HG03575 (cell line): ENCODE measurements around the gene SQOR.

Experiments used
- ATAC-seq: cut with Tn5 transposase; IDR thresholded peaks from one replicate; pipeline ENCODE4 v1.9.1; 2021; ENCODE audit not compliant: unreplicated experiment, insufficient number of reproducible peaks, low FRiP score; ENCODE audit errors: extremely low read depth

Gene SQOR

DNA sequence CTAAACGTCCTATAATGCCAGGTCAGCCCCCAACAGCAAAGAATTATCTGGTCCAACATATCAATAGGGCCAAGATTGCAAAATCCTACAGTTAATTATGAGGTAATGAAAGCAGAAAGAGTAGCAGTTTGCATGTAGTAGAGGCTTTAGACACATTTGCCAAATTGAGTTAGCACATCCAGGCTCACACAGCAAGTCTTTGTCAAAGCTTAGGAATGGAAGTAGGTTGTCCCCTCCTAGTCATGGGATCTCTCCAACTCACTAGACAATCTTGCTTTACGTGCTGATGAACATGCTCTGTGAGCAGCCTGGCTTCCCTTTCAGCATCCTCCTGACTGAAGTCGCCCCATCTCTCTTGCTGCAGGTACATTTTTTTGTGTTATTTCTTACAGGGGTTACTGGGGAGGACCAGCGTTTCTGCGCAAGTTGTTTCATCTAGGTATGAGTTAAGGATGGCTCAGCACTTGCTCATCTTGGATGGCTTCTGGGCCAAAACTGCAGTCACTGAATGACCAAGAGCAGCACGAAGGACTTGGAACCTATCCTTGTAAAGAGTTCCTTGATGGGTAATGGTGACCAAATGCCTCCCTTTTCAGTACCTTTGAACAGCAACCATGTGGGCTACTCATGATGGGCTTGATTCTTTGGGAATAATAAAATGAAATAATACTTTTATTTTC lies 55.9 kb downstream of the SQOR start:
- ATAC-seq = no peak

DNA sequence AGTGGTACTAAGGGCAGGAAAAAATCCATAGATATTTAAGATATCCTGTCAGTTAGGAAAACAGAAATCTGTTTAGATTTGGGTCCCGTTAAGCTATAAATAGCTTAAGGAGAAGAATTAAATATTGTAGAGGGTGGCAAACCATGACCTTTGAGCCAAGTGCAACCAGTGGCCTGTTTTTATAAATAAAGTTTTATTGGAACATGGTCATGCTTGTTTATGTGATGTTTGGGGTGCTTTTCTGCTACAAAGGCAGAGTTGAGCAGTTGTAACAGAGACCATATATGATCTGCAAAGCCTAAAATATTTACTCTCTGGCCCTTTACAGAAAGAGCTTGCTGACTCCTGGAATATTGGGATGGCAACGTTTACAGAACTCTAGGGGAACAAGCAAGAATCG lies 66.3 kb downstream of the SQOR start:
- ATAC-seq = no peak

DNA sequence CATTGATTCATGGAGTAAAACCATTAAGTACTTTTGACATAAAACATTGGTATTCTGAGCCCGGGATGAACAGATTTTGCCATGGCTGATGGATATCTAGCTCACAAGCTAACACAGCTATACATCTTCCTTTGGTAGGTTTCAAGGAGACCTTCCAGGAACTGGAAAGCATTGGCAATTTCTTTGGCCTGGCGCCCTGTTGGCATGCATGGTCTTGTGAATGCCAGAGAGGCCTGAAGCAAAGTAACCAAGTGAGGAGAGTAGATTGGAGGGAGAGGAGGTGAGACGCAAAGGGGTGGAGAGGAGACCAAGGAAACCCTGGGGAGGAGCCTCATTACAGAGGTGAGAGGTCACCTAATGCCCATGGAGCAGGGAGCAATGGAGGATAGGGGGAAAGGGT lies 67.2 kb downstream of the SQOR start:
- ATAC-seq = no peak

DNA sequence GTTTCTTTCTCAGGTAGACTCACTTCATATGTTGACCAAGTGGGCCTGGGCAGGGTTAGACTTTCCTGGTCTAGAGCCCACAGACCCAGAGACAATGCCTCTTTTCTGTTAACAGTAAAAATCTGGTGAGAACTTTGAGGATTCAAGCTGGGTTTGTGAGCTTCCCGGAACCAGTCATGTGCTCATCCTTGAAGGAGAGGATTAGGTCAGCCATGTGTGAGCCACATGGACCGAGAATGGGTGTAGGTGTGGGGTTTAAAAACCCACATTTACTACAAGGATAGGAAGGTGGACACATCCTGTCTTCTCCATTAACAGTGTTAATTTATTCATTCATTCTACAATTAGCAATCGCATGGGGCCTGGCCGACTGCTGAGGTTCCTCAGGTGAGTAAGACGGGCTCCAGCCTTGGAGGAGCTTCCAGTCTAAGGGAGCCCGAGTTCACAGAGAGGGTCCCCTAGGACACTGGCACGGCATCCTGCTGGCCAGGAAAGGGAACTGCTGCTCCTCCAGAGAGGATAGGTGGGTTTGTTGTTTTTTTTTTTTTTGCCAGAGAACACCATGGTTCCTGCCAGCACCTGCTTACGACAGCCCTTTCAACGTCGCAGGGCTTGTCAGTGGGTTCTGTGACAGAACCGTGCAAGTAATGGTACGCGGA lies 69.0 kb downstream of the SQOR start:
- ATAC-seq = no peak

DNA sequence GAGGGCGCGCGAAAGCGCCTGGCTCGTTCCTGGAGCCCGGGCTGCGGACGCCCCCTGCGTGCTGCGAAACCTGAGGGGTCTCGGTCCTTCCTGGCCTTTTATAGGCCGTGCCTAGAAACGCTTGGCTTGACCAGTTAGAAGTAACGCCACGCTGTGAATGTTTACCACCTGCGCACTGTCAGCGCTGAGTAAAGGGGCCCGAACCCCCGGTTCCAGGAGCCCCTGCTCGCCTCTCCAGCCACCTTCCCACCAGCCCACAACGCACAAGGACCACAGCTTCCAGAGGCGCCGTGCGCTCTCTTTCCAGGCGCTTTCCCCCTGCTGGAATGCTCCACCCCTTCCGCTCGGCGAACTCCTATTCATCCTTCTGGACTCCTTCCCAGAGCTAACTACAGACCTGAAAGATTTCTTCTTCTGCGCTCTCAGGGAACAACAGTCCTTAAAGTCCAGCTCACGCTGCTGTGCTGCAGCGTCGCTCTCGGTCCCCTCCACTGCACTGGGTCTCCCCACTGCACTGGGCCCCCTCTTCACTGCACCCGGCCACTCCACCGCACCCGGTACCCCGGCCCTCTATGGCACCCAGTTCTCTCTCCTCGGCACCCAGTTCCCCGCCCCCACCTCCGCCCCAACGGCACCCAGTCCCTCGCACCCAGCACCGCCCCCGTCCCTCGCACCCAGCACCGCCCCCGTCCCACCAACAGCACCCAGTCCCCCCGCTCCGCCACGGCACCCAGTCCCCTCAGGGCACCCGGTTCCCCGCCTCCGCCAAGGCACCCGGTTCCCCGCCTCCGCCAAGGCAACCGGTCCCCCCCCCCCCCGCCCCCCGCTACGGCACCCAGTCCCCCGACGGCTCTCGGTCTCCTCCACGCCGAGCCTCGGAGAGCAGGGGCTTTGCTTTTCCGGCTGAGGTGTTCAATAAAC lies 69.8 kb downstream of the SQOR start:
- ATAC-seq = no peak

DNA sequence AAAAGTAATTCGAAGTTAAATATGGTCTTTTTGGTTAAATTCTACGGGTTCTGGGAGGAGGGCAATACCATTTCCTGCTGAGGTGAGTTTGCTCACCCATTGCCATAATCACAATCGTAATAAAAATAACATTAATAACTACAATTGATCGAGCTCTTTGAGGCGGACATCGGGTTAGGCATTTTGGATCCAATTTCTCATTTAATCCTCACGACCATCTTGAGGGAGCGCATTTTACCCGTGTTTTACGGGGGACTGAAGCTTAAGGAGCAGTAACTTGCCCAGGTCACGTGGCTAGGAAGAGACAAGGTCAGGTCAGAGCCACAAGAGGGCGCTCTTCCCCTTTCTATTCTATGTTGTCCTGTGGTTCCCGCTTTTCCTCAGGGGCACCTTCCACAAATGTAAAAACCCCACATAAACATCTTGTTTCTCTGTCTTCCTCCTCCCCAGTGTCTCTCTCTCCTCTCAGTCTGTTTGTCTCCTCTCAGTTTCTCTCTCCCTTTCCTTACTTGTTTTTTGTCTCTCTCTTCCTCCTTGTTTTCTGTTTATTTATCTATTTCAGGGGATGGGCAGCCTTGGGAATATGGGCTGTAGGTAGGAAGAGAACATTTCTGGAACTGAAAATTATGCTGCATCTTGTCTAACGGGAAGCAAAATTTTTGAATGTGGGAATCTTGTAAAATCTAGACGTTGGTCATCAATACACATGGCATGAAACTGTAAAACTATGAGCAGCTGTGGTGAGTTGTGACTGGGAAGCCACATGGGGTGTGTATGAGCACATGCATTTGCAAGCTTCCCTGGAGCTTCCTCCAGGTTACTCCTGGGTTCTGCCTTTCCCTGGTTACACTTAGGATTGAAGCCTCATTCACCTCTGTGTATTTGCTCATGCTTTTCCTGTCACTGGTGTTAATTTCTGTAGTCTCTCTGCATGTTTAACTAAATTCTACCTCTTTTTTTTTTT lies 71.0 kb downstream of the SQOR start:
- ATAC-seq = peak; percentile 56

DNA sequence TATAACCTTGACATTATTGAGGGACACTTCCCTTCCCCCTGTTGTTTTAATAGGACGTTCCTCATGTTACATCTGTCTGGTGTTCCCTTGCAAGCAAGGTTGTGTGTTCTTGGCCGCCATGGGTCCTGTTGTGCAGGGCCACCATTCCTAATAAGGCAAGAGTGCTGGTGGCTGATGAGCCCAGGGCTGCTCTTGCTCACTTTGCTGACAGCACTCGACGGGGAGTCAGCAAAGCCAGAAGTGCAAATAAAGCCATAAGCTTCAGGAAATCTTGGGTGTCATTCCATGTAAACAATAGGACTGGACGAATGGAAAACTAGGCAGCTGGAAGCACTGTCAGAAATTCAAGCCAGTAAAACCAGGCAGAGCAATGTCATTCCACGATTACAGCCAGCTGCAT lies 75.8 kb downstream of the SQOR start:
- ATAC-seq = no peak

DNA sequence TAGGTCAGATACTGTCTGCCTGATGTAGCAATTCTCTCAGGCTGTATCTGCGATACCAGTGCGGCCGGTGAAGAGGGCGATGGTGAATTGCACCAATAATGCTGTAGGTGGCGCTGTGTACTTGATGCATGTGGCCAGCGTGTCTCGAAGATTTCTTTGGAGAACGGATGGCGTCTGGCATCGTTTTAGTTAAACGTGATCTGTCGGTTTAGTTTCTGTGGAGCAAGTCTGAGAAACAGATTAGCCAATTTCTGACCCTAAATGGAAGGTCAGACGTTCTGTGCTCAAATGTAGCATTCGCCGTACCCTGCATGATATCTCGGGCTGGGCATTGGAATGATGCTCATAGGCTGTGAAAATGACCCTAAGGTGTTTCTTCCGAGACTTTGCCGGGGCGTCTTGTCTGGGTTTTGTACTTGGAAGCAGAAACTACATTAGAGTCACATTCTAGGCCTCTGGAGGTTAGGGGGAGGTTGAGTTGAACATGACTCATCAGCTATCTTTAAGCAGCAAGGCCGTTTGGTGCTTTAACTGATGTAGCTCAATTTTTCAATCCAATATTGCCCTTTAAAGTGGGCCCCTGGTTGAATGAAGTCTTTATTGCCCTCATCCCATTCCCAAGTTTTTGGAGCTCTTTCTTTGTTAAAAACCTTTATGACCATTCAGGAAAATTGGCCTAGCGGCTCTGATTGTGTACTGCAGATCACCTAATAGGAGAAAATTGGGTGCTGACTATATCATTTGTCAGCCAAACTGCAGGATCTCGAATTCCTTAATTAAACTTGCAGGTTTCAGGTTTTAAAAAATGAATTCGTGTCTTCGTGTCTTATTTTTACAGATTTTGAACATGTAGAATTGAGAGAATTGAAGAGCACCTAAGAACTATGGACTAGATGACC lies 80.0 kb downstream of the SQOR start:
- no peak for ATAC-seq

DNA sequence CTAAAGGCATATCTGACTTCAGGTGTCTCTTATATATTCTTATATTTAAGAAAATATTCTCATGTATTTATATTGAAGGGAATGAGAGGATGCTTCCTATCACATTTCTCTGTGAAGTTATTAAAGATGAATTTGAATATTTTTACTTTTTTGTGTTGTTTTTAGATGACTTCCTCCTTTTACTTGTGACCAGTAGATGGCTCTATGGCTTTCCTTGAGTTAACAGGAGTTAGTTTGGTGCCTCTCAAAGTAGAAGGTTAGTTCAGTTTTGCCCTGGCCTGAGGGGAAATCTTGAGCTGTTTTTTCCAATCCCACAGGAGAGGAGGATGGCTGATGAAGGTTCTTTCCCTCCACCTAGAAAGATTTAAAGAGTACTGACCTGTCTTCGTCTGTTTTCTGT lies 80.7 kb downstream of the SQOR start:
- no peak for ATAC-seq

DNA sequence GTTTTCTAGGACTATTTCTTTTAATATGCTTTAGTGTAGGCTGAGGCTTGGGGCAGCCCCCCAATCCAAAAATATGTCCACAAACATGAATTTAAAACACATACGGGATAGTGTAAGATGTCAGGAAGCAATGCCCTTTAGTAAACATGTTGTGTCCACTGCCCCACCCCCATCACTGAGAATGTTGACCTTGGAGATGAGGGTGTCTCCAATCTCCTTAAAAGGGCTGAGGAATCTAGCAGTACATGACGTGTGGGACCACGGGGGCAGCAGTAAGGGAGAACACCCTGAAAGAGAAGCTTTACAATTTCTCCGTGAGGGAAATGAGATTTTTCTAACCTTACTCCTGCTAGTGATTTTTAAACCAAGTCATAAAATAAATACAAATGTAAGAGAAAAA lies 84.7 kb downstream of the SQOR start:
- ATAC-seq = no peak

DNA sequence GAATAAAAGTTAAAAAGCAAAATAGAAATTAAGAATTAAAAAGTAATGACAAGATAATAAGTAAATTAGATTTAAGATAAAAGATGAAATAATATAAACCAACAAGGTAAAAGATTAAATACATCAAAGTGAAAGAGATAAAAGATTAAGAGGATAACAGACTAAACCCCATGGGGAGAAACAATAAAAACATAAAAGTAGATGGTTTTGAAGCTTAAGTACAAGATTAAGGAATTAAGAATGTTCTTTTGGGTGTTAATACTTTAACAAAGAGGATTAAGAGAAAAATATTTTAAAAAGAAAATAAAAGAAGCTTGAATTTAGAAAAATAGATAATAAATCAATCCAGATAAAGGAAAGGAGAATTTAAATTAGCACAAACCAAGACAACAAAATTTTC lies 85.4 kb downstream of the SQOR start:
- no peak for ATAC-seq

DNA sequence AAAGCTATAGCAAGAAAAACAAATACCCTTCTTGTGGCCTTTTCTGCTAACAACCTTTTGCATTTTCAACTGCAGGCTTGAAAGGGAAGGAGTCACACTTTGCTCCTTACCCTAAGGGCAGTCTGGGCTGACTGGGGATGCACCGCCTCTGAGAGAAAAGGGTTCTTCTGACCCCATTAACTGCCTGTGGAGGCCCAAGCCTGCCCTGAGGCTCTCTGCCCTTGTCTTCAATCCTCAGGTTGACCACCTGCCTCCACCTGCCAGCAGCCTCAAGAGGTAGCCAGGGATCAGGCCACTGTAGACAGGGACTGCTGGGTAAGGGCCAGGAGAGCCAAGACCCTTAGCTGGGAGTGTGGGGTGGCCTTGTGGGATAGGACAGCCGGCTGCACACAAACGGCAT lies 93.8 kb downstream of the SQOR start:
- ATAC-seq = no peak

DNA sequence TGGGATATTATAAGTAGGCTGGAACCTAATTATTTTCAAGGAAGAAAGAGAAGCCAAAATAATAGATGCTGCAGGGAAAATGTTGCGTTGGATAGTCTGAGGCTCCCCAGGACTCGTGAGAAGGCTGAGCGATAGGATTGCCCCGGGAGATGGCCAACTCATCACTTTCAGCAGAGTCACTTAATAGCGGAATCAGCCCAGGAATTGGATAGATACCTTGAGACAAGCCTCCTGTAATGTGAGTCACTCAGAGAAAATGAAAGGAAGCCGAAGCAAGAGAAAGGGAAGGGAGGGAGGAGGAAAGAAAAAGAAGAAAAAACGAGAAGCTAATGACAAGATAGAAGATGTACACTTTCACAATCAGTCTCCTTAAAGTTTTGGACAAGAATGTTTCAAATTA lies 94.3 kb downstream of the SQOR start:
- no peak for ATAC-seq

DNA sequence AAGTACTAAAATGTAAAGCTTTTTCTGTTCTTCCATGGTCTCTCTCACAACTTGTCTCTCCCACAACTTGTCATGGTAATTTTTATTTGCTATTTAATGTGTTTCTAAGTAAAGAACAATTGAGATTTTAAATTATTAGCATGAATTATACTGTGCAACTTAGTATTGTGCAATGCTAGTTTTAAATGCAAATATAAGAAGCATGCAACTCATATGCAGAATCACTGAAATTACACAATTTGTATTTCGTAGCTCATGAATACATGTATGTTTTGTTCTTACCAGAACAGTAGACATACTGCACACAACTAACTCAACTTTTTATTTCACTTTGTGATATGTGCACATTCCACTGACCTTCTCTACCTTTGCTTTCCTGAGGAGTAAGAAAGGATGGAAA lies 96.5 kb downstream of the SQOR start:
- ATAC-seq = no peak

DNA sequence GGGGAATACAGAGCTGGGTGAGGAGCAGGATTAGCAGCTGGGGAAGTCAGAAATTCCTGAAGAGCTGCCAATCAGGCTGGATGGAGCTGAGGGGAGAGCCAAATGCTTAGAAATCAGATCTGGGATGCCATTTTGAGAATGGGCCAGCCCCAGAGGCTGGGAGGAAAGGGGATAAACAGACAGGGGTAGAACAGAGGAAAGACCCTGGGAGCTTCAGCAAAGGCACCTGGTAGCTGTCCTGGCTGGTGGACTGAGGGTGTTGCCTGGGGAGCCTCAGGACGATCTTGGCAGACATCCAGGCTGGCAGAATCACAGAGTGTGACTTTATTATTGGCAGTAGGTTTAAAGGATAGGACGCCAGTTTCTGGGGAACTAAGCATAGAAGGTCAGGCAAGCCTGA lies 97.8 kb downstream of the SQOR start:
- no peak for ATAC-seq

DNA sequence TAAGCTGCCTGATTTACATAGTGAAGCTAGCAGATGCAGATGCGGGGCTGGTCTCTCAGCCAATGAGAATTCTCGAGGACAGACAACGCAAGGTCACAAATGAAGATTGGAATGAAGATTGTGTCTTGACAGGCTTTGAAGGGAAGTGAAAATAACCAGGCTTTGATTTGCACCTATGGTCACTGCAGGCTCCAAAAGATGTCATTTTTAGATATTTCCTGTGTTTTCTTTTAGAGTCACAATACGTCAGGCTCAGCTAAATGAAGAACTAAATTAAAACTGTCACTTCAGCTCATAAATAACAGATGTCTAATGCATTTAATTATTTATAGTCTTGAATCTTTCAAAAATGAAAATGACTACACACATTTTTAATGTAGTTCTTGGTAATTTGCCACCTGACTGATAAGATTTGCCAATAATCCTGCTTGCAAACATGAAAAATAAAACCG lies 99.5 kb downstream of the SQOR start:
- ATAC-seq = no peak
